ENCODE measurements around the gene TCAF1. TPM values are rescaled to one million over a fixed set of nuclear protein-coding genes. Genes with fewer than 3 reads are reported as not detected.
A peak's percentile ranks its signal among the peaks of the same experiment; 100 is the strongest.

TCAF1 gene
- total RNA-seq: 10 to 100 TPM; 55.2 to 70.0 (median 58.8) TPM

GRCh38 chr7:143901668-143902331, at the start of gene TCAF1:
TCAF1 (minus strand) TSS chr7:143902176; CDS start chr7:143876608, 25,568 bp downstream.
- TF ChIP-seq POLR2A (IDR thresholded peaks at IDR 0.05) (peak; percentile 36 to 90), CTCF (IDR thresholded peaks at IDR 0.05) (peak in 4 of 6 experiments; percentile 6 to 35 (median 16))
- H3K36me3 ChIP-seq: no peaks in the 10 kb centered on the region
- H3K9me3 ChIP-seq: no peaks in the 10 kb centered on the region
- intact Hi-C loops (cut with DNase I): no loop called here
- DNase-seq: peak; percentile 97
- H3K27me3 ChIP-seq: no peaks in the 10 kb centered on the region
- peak within 1 kb of the TSS; percentile 52 to 98 (median 71) for H3K4me3 ChIP-seq (replicated peaks in 1 of 3)
- peaks cover 24 to 30% of the 10 kb centered on the region in 2 donors for H3K4me1 ChIP-seq
- peak within 1 kb of the TSS; percentile 91 to 100 (median 92) for H3K27ac ChIP-seq
- 0% methylated on average over 36 to 42 of the region's 50 CpGs for WGBS, 2 donors

GRCh38 chr7:143948733-143949132, 46.8 kb upstream of the TCAF1 start:
- WGBS, 2 donors: 43 to 83% methylated on average over 2 of the region's 2 CpGs
- H3K27ac ChIP-seq: no peak overlapping the region
- H3K4me1 ChIP-seq: no peaks in the 10 kb centered on the region
- H3K4me3 ChIP-seq (replicated peaks in 1 of 3): no peak overlapping the region
- TF ChIP-seq CTCF (IDR thresholded peaks at IDR 0.05) (no peak), POLR2A (IDR thresholded peaks at IDR 0.05) (no peak)
- no peak for DNase-seq
- H3K27me3 ChIP-seq: no peaks in the 10 kb centered on the region
- H3K36me3 ChIP-seq: no peaks in the 10 kb centered on the region
- no peaks in the 10 kb centered on the region for H3K9me3 ChIP-seq
- intact Hi-C loops (cut with DNase I): no loop called here

GRCh38 chr7:143947111-143947510, 45.1 kb upstream of the TCAF1 start:
- 63 to 84% methylated on average over 2 of the region's 2 CpGs for WGBS, 2 donors
- intact Hi-C loops (cut with DNase I): no loop called here
- Histone ChIP-seq H3K4me1 (no peaks in the 10 kb centered on the region), H3K36me3 (no peaks in the 10 kb centered on the region), H3K9me3 (no peaks in the 10 kb centered on the region), H3K27me3 (no peaks in the 10 kb centered on the region), H3K27ac (no peak overlapping the region), H3K4me3 (replicated peaks in 1 of 3) (no peak overlapping the region)
- DNase-seq: no peak
- no peak for TF ChIP-seq POLR2A (IDR thresholded peaks at IDR 0.05)

- no peak for TF ChIP-seq CTCF (IDR thresholded peaks at IDR 0.05)
- no peak overlapping the region for H3K27ac ChIP-seq
- H3K9me3 ChIP-seq: no peaks in the 10 kb centered on the region
- DNase-seq: no peak
- 93 to 95% methylated on average over 4 of the region's 4 CpGs for WGBS, 2 donors
- H3K36me3 ChIP-seq: no peaks in the 10 kb centered on the region
- no peaks in the 10 kb centered on the region for H3K27me3 ChIP-seq
- intact Hi-C loops (cut with DNase I): no loop called here
- no peaks in the 10 kb centered on the region for H3K4me1 ChIP-seq
- H3K4me3 ChIP-seq (replicated peaks in 1 of 3): no peak overlapping the region
These were observed 43.4 kb upstream of the TCAF1 start for GRCh38 chr7:143945423-143945822.

GRCh38 chr7:143938379-143939243, 36.6 kb upstream of the TCAF1 start:
- no peak overlapping the region for H3K27ac ChIP-seq
- intact Hi-C loops (cut with DNase I): no loop called here
- 76 to 81% methylated on average over 5 of the region's 5 CpGs for WGBS, 2 donors

More at GRCh38 chr7:143938379-143939243, 36.6 kb upstream of the TCAF1 start:
- Histone ChIP-seq H3K36me3 (no peaks in the 10 kb centered on the region), H3K4me3 (replicated peaks in 1 of 3) (no peak overlapping the region), H3K4me1 (no peaks in the 10 kb centered on the region), H3K27me3 (no peaks in the 10 kb centered on the region), H3K9me3 (no peaks in the 10 kb centered on the region)
- TF ChIP-seq POLR2A (IDR thresholded peaks at IDR 0.05): no peak
- no peak for TF ChIP-seq CTCF (IDR thresholded peaks at IDR 0.05)
- DNase-seq: no peak
